Measurements from ENCODE around the gene OR8B12. TPM values are rescaled to one million over a fixed set of nuclear protein-coding genes. Genes with fewer than 3 reads are reported as not detected.

The OR8B12 gene
- total RNA-seq, 1 experiment from 2014 or later = not detected

- H3K36me3 Mint-ChIP-seq (ENCODE audit: insufficient read depth, unreplicated experiment) = no peaks in the 10 kb centered on the region
- H3K9me3 Mint-ChIP-seq (ENCODE audit: unreplicated experiment) = no peaks in the 10 kb centered on the region
- ChIA-PET CTCF (no interaction called here), POLR2A (no interaction called here)
- intact Hi-C loops (cut with micrococcal nuclease; ENCODE audit: unreplicated experiment) = loop anchor here (1.0 to 2.0 kb wide), 4 partner anchors 48 to 515 kb away; no protein-coding TSS in a partner anchor
- peaks cover 32% of the 10 kb centered on the region for H3K27me3 Mint-ChIP-seq (ENCODE audit: insufficient read depth, unreplicated experiment)
- Histone ChIP-seq H3K27me3 (replicated peaks; ENCODE audit: control insufficient read depth, insufficient read depth, low read length) (peaks cover 2% of the 10 kb centered on the region), H3K36me3 (ENCODE audit: control insufficient read depth, insufficient read depth, low read length) (no peaks in the 10 kb centered on the region), H3K4me1 (no peaks in the 10 kb centered on the region), H3K4me3 (ENCODE audit: low read depth, low read length) (no peak overlapping the region), H3K9me3 (0 out of 2 replicates have a peak, but pooled peaks cover 4% of the 10 kb centered on the region)
- H3K4me3 Mint-ChIP-seq (ENCODE audit: unreplicated experiment) = no peak overlapping the region
- H3K4me1 Mint-ChIP-seq (ENCODE audit: low read depth, unreplicated experiment) = no peaks in the 10 kb centered on the region
- peak; percentile 59 to 73 for DNase-seq
- no TSS peak for BruUV-seq (replicated peaks)
- peak; percentile 79 to 91 for TF ChIP-seq CTCF (IDR thresholded peaks at IDR 0.05; ENCODE audit: insufficient read depth in 1 of 2, low read depth in 1 of 2, low read length in 1 of 2, severe bottlenecking in 1 of 2, unreplicated experiment in 1 of 2)
- no peak overlapping the region for H3K27ac Mint-ChIP-seq (ENCODE audit: unreplicated experiment)
Measured at GRCh38 chr11:124586238-124586860, 42.9 kb upstream of the OR8B12 start.

- Mint-ChIP-seq H3K4me3 (ENCODE audit: unreplicated experiment) (no peak overlapping the region), H3K27ac (ENCODE audit: unreplicated experiment) (no peak overlapping the region), H3K36me3 (ENCODE audit: insufficient read depth, unreplicated experiment) (no peaks in the 10 kb centered on the region), H3K9me3 (ENCODE audit: unreplicated experiment) (no peaks in the 10 kb centered on the region), H3K4me1 (ENCODE audit: low read depth, unreplicated experiment) (no peaks in the 10 kb centered on the region), H3K27me3 (ENCODE audit: insufficient read depth, unreplicated experiment) (peaks cover 24% of the 10 kb centered on the region)
- intact Hi-C loops (cut with micrococcal nuclease; ENCODE audit: unreplicated experiment) = no loop called here
- no peaks in the 10 kb centered on the region for H3K4me1 ChIP-seq
- POLR2A ChIA-PET = interaction anchor here (0.6 kb wide), 1 partner anchor 1929 kb away, joined by 3 read pairs; the partner anchor contains the start of gene UBASH3B
- no peak for DNase-seq
- CTCF ChIA-PET = interaction anchor here (0.7 to 1.5 kb wide), 3 partner anchors 60 to 513 kb away, joined by 3 to 4 read pairs (median 3); partner anchors contain the start of gene ROBO3
- H3K9me3 ChIP-seq = 0 out of 2 replicates have a peak, but pooled peaks cover 4% of the 10 kb centered on the region
- TF ChIP-seq CTCF (IDR thresholded peaks at IDR 0.05; ENCODE audit: insufficient read depth in 1 of 2, low read depth in 1 of 2, low read length in 1 of 2, severe bottlenecking in 1 of 2, unreplicated experiment in 1 of 2) = no peak
- no peaks in the 10 kb centered on the region for H3K36me3 ChIP-seq (ENCODE audit: control insufficient read depth, insufficient read depth, low read length)
- no TSS peak for BruUV-seq (replicated peaks)
- no peaks in the 10 kb centered on the region; the same call in none of the 2 replicates for H3K27me3 ChIP-seq (replicated peaks; ENCODE audit: control insufficient read depth, insufficient read depth, low read length)
- H3K4me3 ChIP-seq (ENCODE audit: low read depth, low read length) = no peak overlapping the region
Measured at GRCh38 chr11:124584681-124585372, 41.4 kb upstream of the OR8B12 start.

GRCh38 chr11:124583781-124584180 lies 40.3 kb upstream of the OR8B12 start:
- no peaks in the 10 kb centered on the region for H3K4me1 Mint-ChIP-seq (ENCODE audit: low read depth, unreplicated experiment)
- H3K4me3 Mint-ChIP-seq (ENCODE audit: unreplicated experiment) = no peak overlapping the region
- ChIA-PET CTCF (interaction anchor here (0.6 to 1.5 kb wide), 3 partner anchors 61 to 963 kb away, joined by 3 to 4 read pairs (median 3); no protein-coding TSS in a partner anchor), POLR2A (interaction anchor here (0.6 kb wide), 1 partner anchor 1928 kb away, joined by 3 read pairs; the partner anchor contains the start of gene UBASH3B)
- peaks cover 22% of the 10 kb centered on the region for H3K27me3 Mint-ChIP-seq (ENCODE audit: insufficient read depth, unreplicated experiment)
- H3K27ac Mint-ChIP-seq (ENCODE audit: unreplicated experiment) = no peak overlapping the region
- Histone ChIP-seq H3K4me1 (no peaks in the 10 kb centered on the region), H3K36me3 (ENCODE audit: control insufficient read depth, insufficient read depth, low read length) (no peaks in the 10 kb centered on the region), H3K9me3 (0 out of 2 replicates have a peak, but pooled peaks cover 4% of the 10 kb centered on the region), H3K4me3 (ENCODE audit: low read depth, low read length) (no peak overlapping the region), H3K27me3 (replicated peaks; ENCODE audit: control insufficient read depth, insufficient read depth, low read length) (no peaks in the 10 kb centered on the region; the same call in none of the 2 replicates)
- H3K9me3 Mint-ChIP-seq (ENCODE audit: unreplicated experiment) = no peaks in the 10 kb centered on the region
- intact Hi-C loops (cut with micrococcal nuclease; ENCODE audit: unreplicated experiment) = no loop called here
- BruUV-seq (replicated peaks) = no TSS peak
- TF ChIP-seq CTCF (IDR thresholded peaks at IDR 0.05; ENCODE audit: insufficient read depth in 1 of 2, low read depth in 1 of 2, low read length in 1 of 2, severe bottlenecking in 1 of 2, unreplicated experiment in 1 of 2) = no peak
- no peaks in the 10 kb centered on the region for H3K36me3 Mint-ChIP-seq (ENCODE audit: insufficient read depth, unreplicated experiment)
- no peak for DNase-seq

Data from Caco-2 (cell line).